GM12865 (cell line): ENCODE data around the gene CRABP2.

ENCODE experiments used
- DNase-seq: peaks from one replicate; pipeline ENCODE4 v3.0.0; 2010; ENCODE audit warnings: low read depth
- H3K4me3 ChIP-seq: 2 replicates; pipeline ENCODE4 v1.5.1; 2011; ENCODE audit warnings: mild to moderate bottlenecking, low read depth, low read length, control low read depth
- CTCF ChIP-seq: IDR thresholded peaks from 2 replicates; pipeline ENCODE4 v1.5.1; 2011; ENCODE audit warnings: low read length, control low read depth, low read depth, inconsistent platforms; ENCODE audit not compliant: insufficient read depth; ENCODE audit errors: missing control alignments

CRABP2 gene

GRCh38 chr1:156657741-156658319, 47.6 kb downstream of the CRABP2 start:
- TF ChIP-seq CTCF, result no peak
- H3K4me3 ChIP-seq, result no peak overlapping the region
- DNase-seq, result peak; percentile 18

- TF ChIP-seq CTCF, result peak; percentile 98
- DNase-seq, result peak; percentile 66
- no peak overlapping the region for H3K4me3 ChIP-seq
These were observed 48.3 kb downstream of the CRABP2 start for GRCh38 chr1:156656806-156657740.

- no peak overlapping the region for H3K4me3 ChIP-seq
- DNase-seq, result no peak
- no peak for TF ChIP-seq CTCF
These were observed 49.4 kb downstream of the CRABP2 start for GRCh38 chr1:156655904-156656516.

GRCh38 chr1:156655151-156655903, 50.1 kb downstream of the CRABP2 start:
- no peak for TF ChIP-seq CTCF
- H3K4me3 ChIP-seq, result no peak overlapping the region
- no peak for DNase-seq

GRCh38 chr1:156654700-156655099, 50.7 kb downstream of the CRABP2 start:
- no peak for DNase-seq
- no peak for TF ChIP-seq CTCF
- no peak overlapping the region for H3K4me3 ChIP-seq

GRCh38 chr1:156652992-156653355, 52.4 kb downstream of the CRABP2 start:
- no peak for TF ChIP-seq CTCF
- no peak overlapping the region for H3K4me3 ChIP-seq
- DNase-seq, result no peak
